Stimulated activated CD8-positive, alpha-beta memory T cell treated with anti-CD3 and anti-CD28 coated beads, Interleukin-4, amount 100 ng/mL, for 48 hours (primary cell): ENCODE data around the gene TCERG1L.
"Not testable (repeated sequence)": the region's sequence is repeated elsewhere in the genome, so short reads cannot be mapped to it uniquely, and the experiment has no call there.

Experiments
- DNase-seq: peaks from one replicate; pipeline ENCODE4 v3.0.0-alpha.2; 2020

TCERG1L gene

DNA sequence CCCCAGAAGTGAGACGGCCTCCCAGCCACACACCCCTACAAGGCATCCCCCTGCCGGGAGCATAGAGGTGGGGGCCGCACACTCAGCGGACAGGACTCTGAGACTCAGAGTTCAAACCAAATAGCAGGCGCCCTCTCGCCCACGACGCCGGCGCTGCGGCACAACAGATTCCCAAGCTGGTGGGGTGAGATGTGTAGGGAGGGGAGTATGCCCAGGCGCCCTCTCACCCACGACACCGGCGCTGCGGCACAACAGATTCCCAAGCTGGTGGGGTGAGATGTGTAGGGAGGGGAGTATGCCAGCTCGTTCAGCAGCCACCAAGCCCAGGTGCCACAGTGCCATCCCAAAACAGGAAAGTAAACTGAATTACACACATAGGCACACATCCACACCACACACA, 64.7 kb downstream of the TCERG1L start:
- DNase-seq: no peak

DNA sequence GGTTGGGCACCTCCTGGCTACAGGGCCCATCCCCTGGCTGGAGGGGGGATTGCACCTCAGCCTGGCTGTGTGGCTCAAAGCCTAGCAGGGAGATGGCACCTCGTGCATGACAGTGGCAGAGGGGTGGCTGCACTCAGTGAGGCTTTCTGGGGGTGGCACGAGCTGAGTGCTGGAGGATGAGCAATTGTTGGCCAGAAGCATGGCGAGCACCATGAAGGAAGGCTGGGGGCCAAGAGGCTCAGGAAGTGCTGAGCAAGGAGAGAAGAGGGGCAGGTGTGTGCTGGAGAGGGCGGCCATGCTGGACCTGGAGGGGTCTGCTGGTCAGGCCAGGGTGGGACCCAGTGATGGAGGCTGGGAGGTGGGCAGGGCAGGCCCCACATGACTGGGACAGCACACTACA, 65.4 kb downstream of the TCERG1L start:
- DNase-seq: no peak

DNA sequence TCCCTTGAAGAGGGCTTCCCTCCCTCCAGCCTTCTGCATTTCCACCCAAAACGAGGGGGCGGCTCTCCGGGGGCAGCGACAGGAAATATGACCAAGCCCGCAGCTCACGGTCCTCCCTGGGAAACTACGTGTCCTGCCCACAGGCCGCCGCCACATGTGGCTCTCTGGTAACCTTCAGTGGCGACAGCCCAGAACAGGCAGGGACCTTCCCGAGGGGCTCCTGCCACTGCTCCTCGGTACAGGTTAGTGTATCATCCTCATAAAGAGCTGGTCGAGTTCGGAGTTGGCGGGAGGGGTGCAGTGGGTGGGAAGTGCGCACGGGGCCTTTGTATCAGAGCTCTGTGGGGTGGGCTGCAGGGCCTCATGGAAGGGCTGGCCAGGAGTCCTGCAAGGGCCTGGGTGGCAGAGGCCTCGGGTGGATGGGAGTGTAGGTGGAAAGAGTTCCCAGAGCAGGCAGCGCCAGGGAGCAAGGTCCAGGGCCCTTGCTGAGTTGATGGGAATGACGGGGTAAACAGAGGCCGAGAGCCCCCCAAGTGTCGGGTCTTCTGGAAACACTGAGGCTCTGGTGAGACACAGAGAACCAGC, 66.0 kb downstream of the TCERG1L start:
- no peak for DNase-seq

DNA sequence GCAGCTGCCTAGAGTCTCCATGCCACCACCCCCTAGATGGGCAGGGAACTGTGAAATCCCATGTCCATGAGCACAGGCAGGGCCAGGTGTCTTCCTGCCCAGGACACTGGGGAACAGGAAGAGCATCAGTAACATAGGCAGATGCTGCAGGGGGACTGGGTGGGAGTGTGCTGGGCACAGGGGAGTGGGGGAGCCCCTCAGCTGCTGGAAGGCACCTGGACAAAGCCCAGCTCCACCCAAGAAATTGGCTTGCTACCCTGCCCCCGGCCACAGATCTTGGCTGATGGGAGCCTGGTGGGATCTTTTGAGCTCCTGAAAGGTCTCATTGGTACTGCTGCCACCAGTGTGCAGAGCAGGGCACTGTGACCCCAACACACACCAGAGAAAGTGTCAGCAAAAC, 66.7 kb downstream of the TCERG1L start:
- no peak for DNase-seq

- DNase-seq: no peak
Measured at GRCh38 chr10:131243076-131243475, 68.4 kb downstream of the TCERG1L start.

GRCh38 chr10:131242007-131242406, 69.5 kb downstream of the TCERG1L start:
- peak; percentile 34 for DNase-seq

- no peak for DNase-seq
Measured at GRCh38 chr10:131240691-131241090, 70.8 kb downstream of the TCERG1L start.

GRCh38 chr10:131239926-131240325, 71.6 kb downstream of the TCERG1L start:
- no peak for DNase-seq

- DNase-seq: no peak
Measured at GRCh38 chr10:131239450-131239849, 72.1 kb downstream of the TCERG1L start.

- no peak for DNase-seq
Measured at GRCh38 chr10:131238669-131239280, 72.7 kb downstream of the TCERG1L start.

DNA sequence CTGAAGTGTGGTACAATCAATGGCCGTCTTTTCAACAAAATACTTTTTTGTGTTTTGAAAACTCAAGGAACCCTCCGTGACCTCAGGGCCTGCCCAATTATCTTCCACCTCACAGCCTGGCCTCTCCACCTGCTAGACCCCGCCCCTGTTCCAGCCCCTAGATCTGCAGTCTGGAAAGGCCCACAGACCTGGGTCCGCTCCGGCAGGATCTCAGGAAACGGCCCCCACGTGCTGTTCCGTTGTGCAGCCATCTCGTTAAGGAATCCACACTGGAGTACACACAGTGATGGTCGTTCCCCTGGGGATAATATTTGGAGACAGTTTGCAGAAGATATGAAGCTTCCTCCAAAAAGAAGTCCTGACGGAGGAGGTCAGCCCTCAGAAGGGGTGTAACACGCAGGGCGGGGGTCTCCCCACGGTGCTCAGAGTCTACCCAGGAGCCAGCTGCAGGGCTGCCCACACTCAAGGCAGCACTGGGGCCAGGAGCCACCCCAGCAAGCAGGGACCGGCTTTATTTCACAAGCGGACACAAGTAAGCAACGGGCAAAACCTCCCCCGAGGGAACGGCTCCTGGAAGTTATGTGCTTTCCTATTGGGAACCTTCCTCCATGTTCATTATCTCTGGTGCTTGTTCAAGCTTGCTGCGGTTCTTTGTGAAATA, 73.4 kb downstream of the TCERG1L start:
- DNase-seq: no peak

- not testable (repeated sequence) for DNase-seq
Measured at GRCh38 chr10:131234606-131235005, 76.9 kb downstream of the TCERG1L start.

DNA sequence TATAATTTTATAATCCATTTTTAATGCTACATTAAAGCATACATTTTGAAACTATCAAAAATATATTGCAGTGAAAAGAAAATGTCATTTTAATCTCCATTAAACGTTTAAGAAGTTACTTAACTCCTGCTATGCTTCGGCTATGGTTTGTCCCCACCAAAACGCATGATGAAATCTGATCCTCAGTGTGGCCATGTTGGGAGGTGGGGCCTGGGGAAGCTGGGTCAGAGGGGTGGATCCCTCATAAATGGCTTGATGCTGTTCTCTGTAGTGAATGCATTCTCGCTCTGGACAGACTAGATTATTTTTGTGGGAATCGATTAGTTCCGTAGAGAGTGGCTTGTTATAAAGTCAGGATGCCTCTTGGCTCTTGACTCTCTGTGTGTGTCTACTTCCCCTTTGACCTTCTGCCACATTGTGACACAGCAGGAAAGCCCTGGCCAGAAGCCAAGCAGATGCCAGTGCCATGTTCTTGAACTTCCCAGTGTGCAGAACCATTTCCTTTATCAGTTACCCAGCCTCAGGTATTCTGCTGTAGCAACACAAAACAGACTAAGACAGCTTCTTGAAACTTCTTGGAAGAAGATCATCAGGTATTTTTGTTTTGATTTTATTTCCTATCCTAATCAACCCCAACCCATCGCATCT, 77.8 kb downstream of the TCERG1L start:
- DNase-seq: no peak

DNA sequence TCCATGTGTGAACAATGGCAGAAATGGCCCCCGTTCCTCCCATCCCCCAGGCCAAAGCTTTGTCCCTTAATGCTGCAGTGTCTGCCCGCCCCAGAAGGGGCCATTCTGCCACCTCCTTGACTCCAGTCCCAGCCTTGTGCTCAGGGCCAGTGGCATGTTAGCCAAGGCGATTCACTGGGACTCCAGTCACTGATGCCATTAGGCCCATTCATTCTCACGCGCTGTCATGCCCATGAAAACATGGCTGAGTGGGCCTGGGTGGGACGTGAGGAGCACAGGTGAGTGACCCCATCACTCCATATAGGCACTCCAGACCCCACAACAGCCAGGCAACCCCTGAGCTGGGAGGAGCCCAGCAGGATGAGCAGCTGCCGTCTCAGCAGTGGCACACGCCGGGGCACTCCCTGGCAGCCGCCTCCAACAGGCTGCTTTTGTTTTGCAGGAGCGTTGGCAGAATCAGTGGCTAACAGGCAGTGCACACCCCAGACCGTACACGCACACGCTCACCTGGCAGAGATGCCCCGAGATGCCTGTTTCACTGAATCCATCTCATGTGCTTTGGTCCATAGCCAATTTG, 79.5 kb downstream of the TCERG1L start:
- no peak for DNase-seq

GRCh38 chr10:131231323-131231964, 80.1 kb downstream of the TCERG1L start:
- no peak for DNase-seq

DNA sequence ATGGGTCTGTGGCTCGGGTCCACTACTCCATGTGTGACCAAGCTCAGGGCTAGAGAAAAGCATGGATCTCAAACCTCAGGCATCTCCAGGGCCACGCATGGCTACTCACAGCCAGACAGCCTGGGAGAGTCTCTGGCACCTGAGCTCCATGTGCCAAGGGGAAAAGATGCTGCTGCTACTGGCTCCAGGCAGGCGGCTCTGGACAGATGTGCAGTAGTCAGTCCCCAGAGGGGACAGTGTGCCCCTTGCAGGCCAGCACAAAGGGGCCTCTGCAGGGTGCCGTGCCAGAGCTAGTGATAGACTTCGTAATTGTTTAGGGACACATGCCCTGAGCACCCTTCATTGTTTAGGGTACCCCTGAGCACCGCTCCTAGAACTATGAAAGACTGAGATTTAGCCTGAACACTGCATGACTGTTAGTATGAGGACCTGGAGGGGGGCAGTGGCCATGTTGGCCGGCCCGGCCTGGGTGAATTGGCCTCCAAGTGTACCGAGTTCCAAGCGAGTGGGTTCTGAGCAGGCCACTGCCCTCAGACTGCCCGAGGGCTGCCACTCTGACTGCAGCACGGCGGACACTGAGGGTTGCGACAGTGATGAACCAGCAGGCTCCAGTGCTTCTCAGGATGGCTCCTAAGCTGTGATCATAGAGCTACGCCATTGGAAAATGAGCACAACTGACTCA, 80.7 kb downstream of the TCERG1L start:
- DNase-seq: no peak

DNA sequence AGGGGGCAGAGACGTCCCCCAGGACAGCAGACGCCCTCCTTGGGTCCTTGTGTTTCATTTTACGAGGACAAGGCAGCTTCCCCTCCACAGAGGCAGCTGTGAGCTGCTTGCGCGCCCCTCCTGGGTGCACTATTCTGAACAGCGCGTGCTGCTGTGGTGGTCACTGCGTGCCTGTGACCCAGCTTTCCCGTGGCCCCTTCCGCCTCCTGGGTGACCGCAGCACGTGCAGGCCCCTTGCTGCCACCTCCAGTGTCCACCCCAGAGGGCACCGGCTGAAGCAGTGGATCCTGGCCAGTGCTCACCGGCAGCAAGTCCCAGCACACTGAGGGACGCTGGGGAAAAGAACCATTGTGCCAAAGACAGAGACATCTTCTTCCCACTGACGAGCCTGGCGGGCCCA, 81.4 kb downstream of the TCERG1L start:
- DNase-seq: no peak

- no peak for DNase-seq
Measured at GRCh38 chr10:131227163-131227740, 84.3 kb downstream of the TCERG1L start.

- no peak for DNase-seq
Measured at GRCh38 chr10:131226446-131227162, 84.9 kb downstream of the TCERG1L start.

GRCh38 chr10:131224106-131224505, 87.4 kb downstream of the TCERG1L start:
- DNase-seq: no peak

- no peak for DNase-seq
Measured at GRCh38 chr10:131223422-131223821, 88.1 kb downstream of the TCERG1L start.
